Measurements from ENCODE around the gene NPFF.

DNA sequence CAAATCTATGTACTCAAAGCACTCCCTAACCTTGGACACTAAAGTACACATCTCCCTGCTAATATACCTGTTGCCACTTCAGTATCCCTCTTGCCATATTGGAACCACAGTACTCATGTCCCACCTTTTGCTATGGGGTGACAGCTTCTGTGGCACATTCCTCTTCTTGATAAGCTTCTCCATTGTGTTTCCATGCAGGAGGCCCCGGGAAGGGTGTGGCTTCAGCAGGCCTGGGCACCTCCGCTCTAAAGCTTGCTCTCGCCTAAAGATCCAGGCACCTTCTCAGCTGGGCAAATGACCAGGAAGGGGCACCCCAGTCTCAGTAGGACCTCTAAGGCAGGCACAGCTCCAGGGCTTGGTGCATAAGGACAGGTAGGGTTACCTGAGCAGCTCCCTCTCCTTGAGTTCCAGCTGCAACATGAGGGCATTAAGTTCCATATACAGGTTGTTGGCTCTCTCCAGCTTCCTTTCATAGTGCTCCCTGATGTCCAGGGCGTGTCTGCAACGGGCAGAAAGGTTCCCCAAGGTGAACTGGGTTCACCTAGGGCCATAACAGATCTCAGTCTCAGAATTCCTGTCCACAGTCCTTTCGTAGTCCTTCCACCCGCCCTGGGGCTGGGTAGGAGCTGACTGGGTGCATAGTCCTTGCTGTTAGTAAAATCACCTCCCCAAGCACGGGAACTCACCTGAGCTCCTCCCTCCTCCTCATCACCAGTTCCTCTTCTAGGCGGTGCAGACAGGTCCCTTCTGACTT, 23.9 kb downstream of the NPFF start:
- TF ChIP-seq, protein P1, sequence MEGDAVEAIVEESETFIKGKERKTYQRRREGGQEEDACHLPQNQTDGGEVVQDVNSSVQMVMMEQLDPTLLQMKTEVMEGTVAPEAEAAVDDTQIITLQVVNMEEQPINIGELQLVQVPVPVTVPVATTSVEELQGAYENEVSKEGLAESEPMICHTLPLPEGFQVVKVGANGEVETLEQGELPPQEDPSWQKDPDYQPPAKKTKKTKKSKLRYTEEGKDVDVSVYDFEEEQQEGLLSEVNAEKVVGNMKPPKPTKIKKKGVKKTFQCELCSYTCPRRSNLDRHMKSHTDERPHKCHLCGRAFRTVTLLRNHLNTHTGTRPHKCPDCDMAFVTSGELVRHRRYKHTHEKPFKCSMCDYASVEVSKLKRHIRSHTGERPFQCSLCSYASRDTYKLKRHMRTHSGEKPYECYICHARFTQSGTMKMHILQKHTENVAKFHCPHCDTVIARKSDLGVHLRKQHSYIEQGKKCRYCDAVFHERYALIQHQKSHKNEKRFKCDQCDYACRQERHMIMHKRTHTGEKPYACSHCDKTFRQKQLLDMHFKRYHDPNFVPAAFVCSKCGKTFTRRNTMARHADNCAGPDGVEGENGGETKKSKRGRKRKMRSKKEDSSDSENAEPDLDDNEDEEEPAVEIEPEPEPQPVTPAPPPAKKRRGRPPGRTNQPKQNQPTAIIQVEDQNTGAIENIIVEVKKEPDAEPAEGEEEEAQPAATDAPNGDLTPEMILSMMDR (IDR thresholded peaks at IDR 0.05): no peak
- TF ChIP-seq POLR2A (IDR thresholded peaks at IDR 0.05): no peak
